ENCODE results near the gene PRR18. TPM values are rescaled to one million over a fixed set of nuclear protein-coding genes. Genes with fewer than 3 reads are reported as not detected.

Gene PRR18
- total and polyA plus RNA-seq, 2 of the 13 experiments (the other 11 are each of a cell fraction or from before 2014, with no cell fraction given) = 0.04 TPM

DNA sequence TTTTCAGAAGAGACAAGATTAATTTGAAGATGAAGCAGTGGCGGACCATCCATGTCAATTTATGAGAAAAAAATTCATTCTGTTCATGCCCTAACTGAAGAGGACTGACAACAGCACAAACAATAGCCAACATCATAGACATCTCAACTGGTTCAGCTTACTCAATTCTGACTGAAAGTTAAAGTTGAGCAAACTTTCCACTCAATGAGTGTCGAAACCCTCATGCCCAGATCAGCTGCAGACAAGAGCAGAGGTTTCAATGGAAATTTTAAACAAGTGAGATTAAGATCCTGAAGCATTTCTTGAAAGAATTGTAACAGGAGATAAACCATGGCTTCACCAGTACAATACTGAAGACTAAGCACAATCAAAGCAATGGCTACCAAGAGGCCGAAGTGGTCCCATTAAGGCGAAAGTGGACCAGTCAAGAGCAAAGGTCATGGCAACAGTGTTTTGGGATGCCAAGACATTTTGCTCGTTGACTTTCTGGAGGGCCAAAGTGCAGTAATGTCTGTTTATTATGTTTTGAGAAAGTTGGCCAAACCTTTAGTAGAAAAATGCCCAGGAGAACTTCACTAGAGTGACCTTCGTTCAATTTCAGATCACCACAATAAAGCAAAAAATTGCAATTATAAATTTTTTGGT, 40.2 kb upstream of the PRR18 start (continued):
- TF ChIP-seq, protein P1, sequence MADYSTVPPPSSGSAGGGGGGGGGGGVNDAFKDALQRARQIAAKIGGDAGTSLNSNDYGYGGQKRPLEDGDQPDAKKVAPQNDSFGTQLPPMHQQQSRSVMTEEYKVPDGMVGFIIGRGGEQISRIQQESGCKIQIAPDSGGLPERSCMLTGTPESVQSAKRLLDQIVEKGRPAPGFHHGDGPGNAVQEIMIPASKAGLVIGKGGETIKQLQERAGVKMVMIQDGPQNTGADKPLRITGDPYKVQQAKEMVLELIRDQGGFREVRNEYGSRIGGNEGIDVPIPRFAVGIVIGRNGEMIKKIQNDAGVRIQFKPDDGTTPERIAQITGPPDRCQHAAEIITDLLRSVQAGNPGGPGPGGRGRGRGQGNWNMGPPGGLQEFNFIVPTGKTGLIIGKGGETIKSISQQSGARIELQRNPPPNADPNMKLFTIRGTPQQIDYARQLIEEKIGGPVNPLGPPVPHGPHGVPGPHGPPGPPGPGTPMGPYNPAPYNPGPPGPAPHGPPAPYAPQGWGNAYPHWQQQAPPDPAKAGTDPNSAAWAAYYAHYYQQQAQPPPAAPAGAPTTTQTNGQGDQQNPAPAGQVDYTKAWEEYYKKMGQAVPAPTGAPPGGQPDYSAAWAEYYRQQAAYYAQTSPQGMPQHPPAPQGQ (CRISPR knock-in tag; IDR thresholded peaks at IDR 0.05; ENCODE audit: borderline replicate concordance) = no peak
- TF ChIP-seq, protein P2, sequence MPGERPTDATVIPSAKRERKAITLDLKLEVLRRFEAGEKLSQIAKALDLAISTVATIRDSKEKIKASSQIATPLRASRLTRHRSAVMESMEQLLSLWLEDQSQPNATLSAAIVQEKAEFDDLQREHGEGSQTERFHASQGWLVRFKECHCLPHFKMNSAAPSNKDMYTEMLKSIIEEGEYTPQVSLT (CRISPR knock-in tag; IDR thresholded peaks at IDR 0.05; ENCODE audit: borderline replicate concordance, low read depth) = no peak
- TF ChIP-seq TAF1 (CRISPR knock-in tag; IDR thresholded peaks at IDR 0.05) (no peak), ZNF101 (CRISPR knock-in tag; IDR thresholded peaks at IDR 0.05; ENCODE audit: borderline replicate concordance, low read depth) (no peak), ZBTB21 (CRISPR knock-in tag; IDR thresholded peaks at IDR 0.05) (no peak), ZNF232 (CRISPR knock-in tag; IDR thresholded peaks at IDR 0.05; ENCODE audit: borderline replicate concordance) (no peak), ZSCAN22 (CRISPR knock-in tag; IDR thresholded peaks at IDR 0.05) (no peak), NRL (CRISPR knock-in tag; IDR thresholded peaks at IDR 0.05; ENCODE audit: borderline replicate concordance) (no peak), SKI (IDR thresholded peaks at IDR 0.05; ENCODE audit: partially characterized antibody) (no peak), HOXA3 (CRISPR knock-in tag; IDR thresholded peaks at IDR 0.05) (no peak), PITX1 (CRISPR knock-in tag; IDR thresholded peaks at IDR 0.05) (no peak), ZNF672 (CRISPR knock-in tag; IDR thresholded peaks at IDR 0.05) (no peak), SSRP1 (CRISPR knock-in tag; IDR thresholded peaks at IDR 0.05) (no peak), NFYB (CRISPR knock-in tag; IDR thresholded peaks at IDR 0.05) (no peak), NCOR1 (IDR thresholded peaks at IDR 0.05; ENCODE audit: borderline replicate concordance, low read length) (peak; percentile 41; the same call in 1 of the 2 replicates), HNRNPUL1 (IDR thresholded peaks at IDR 0.05; ENCODE audit: low read depth, low read length) (no peak), TCF7L2 (IDR thresholded peaks at IDR 0.05; ENCODE audit: low read depth, low read length) (no peak), ZIK1 (CRISPR knock-in tag; IDR thresholded peaks at IDR 0.05; ENCODE audit: borderline replicate concordance, low read depth) (no peak), RAD51 (IDR thresholded peaks at IDR 0.05; ENCODE audit: borderline replicate concordance) (no peak)
- TF ChIP-seq, protein P3, sequence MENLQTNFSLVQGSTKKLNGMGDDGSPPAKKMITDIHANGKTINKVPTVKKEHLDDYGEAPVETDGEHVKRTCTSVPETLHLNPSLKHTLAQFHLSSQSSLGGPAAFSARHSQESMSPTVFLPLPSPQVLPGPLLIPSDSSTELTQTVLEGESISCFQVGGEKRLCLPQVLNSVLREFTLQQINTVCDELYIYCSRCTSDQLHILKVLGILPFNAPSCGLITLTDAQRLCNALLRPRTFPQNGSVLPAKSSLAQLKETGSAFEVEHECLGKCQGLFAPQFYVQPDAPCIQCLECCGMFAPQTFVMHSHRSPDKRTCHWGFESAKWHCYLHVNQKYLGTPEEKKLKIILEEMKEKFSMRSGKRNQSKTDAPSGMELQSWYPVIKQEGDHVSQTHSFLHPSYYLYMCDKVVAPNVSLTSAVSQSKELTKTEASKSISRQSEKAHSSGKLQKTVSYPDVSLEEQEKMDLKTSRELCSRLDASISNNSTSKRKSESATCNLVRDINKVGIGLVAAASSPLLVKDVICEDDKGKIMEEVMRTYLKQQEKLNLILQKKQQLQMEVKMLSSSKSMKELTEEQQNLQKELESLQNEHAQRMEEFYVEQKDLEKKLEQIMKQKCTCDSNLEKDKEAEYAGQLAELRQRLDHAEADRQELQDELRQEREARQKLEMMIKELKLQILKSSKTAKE (CRISPR knock-in tag; IDR thresholded peaks at IDR 0.05; ENCODE audit: borderline replicate concordance) = no peak
- TF ChIP-seq, protein P4, sequence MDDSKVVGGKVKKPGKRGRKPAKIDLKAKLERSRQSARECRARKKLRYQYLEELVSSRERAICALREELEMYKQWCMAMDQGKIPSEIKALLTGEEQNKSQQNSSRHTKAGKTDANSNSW (CRISPR knock-in tag; IDR thresholded peaks at IDR 0.05; ENCODE audit: borderline replicate concordance) = no peak
- TF ChIP-seq, protein P5, sequence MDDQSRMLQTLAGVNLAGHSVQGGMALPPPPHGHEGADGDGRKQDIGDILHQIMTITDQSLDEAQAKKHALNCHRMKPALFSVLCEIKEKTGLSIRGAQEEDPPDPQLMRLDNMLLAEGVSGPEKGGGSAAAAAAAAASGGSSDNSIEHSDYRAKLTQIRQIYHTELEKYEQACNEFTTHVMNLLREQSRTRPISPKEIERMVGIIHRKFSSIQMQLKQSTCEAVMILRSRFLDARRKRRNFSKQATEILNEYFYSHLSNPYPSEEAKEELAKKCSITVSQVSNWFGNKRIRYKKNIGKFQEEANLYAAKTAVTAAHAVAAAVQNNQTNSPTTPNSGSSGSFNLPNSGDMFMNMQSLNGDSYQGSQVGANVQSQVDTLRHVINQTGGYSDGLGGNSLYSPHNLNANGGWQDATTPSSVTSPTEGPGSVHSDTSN (CRISPR knock-in tag; IDR thresholded peaks at IDR 0.05; ENCODE audit: borderline replicate concordance) = no peak
- TF ChIP-seq, protein P6, sequence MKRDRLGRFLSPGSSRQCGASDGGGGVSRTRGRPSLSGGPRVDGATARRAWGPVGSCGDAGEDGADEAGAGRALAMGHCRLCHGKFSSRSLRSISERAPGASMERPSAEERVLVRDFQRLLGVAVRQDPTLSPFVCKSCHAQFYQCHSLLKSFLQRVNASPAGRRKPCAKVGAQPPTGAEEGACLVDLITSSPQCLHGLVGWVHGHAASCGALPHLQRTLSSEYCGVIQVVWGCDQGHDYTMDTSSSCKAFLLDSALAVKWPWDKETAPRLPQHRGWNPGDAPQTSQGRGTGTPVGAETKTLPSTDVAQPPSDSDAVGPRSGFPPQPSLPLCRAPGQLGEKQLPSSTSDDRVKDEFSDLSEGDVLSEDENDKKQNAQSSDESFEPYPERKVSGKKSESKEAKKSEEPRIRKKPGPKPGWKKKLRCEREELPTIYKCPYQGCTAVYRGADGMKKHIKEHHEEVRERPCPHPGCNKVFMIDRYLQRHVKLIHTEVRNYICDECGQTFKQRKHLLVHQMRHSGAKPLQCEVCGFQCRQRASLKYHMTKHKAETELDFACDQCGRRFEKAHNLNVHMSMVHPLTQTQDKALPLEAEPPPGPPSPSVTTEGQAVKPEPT (CRISPR knock-in tag; IDR thresholded peaks at IDR 0.05; ENCODE audit: low read depth) = no peak

Data from HepG2 (cell line).